ENCODE measurements around the gene HEATR5B. TPM values are rescaled to one million over a fixed set of nuclear protein-coding genes. Genes with fewer than 3 reads are reported as not detected.

Gene HEATR5B
- total RNA-seq, 4 donors from 2014 or later, result 15.8 to 34.5 (median 23.1) TPM

- no peak for TF ChIP-seq POLR2A (IDR thresholded peaks at IDR 0.05)
- Histone ChIP-seq H3K27ac (no peak overlapping the region), H3K4me3 (no peak overlapping the region), H3K36me3 (peaks cover 0 to 67% (median 17%) of the 10 kb centered on the region in 3 donors), H3K4me1 (peaks cover under 1 to 10% (median 3%) of the 10 kb centered on the region in 3 donors), H3K27me3 (no peaks in the 10 kb centered on the region), H3K9me3 (no peaks in the 10 kb centered on the region)
- DNase-seq, result no peak
- intact Hi-C loops (cut with DNase I), result no loop called here
- 83 to 91% methylated on average over 4 of the region's 4 CpGs for WGBS, 2 donors
These were observed 5.9 kb upstream of the HEATR5B start for GRCh38 chr2:37090019-37090477.

GRCh38 chr2:37085731-37086147, 1.6 kb upstream of the HEATR5B start:
- Histone ChIP-seq H3K4me1 (peaks cover 15 to 39% (median 19%) of the 10 kb centered on the region in 3 donors), H3K27ac (no peak overlapping the region), H3K4me3 (no peak overlapping the region), H3K36me3 (peaks cover 0 to 35% (median 3%) of the 10 kb centered on the region in 3 donors), H3K27me3 (no peaks in the 10 kb centered on the region), H3K9me3 (no peaks in the 10 kb centered on the region)
- intact Hi-C loops (cut with DNase I), result no loop called here
- WGBS, 2 donors, result 63 to 70% methylated on average over 1 of the region's 1 CpG
- TF ChIP-seq CTCF (IDR thresholded peaks at IDR 0.05), result no peak
- TF ChIP-seq POLR2A (IDR thresholded peaks at IDR 0.05), result no peak
- DNase-seq, result no peak

- peak overlapping the region; percentile 63 to 89 (median 78) for H3K4me3 ChIP-seq
- WGBS, 2 donors, result 0 to 2% methylated on average over 10 of the region's 10 CpGs
- H3K9me3 ChIP-seq, result no peaks in the 10 kb centered on the region
- peaks cover 0 to 32% (median under 1%) of the 10 kb centered on the region in 3 donors for H3K36me3 ChIP-seq
- no peak for DNase-seq
- H3K27me3 ChIP-seq, result no peaks in the 10 kb centered on the region
- intact Hi-C loops (cut with DNase I), result no loop called here
- peaks cover 15 to 47% (median 24%) of the 10 kb centered on the region in 3 donors for H3K4me1 ChIP-seq
- H3K27ac ChIP-seq, result peak overlapping the region; percentile 86 to 88 (median 87)
- TF ChIP-seq CTCF (IDR thresholded peaks at IDR 0.05) (no peak), POLR2A (IDR thresholded peaks at IDR 0.05) (no peak)
These were observed 625 bp upstream of the HEATR5B start for GRCh38 chr2:37084797-37085196.

GRCh38 chr2:37080689-37081088, 3.5 kb downstream of the HEATR5B start:
- Histone ChIP-seq H3K36me3 (peaks cover 0 to 56% (median 0%) of the 10 kb centered on the region in 3 donors), H3K4me1 (peaks cover 15 to 45% (median 24%) of the 10 kb centered on the region in 3 donors), H3K27me3 (no peaks in the 10 kb centered on the region), H3K4me3 (no peak overlapping the region), H3K27ac (no peak overlapping the region), H3K9me3 (no peaks in the 10 kb centered on the region)
- no peak for TF ChIP-seq CTCF (IDR thresholded peaks at IDR 0.05)
- no peak for TF ChIP-seq POLR2A (IDR thresholded peaks at IDR 0.05)
- no peak for DNase-seq
- WGBS, 2 donors, result 39 to 49% methylated on average over 3 of the region's 3 CpGs
- intact Hi-C loops (cut with DNase I), result no loop called here

GRCh38 chr2:37080266-37080665, 3.9 kb downstream of the HEATR5B start:
- no peak for DNase-seq
- Histone ChIP-seq H3K36me3 (peaks cover 0 to 60% (median 0%) of the 10 kb centered on the region in 3 donors), H3K9me3 (no peaks in the 10 kb centered on the region), H3K27ac (no peak overlapping the region), H3K4me3 (no peak overlapping the region), H3K27me3 (no peaks in the 10 kb centered on the region), H3K4me1 (peaks cover 15 to 41% (median 23%) of the 10 kb centered on the region in 3 donors)
- intact Hi-C loops (cut with DNase I), result no loop called here
- 65 to 71% methylated on average over 2 of the region's 2 CpGs for WGBS, 2 donors
- TF ChIP-seq CTCF (IDR thresholded peaks at IDR 0.05), result no peak
- TF ChIP-seq POLR2A (IDR thresholded peaks at IDR 0.05), result no peak

- no peaks in the 10 kb centered on the region for H3K9me3 ChIP-seq
- WGBS, 2 donors, result 95 to 97% methylated on average over 2 of the region's 2 CpGs
- H3K27ac ChIP-seq, result no peak overlapping the region
- DNase-seq, result no peak
- H3K4me1 ChIP-seq, result no peaks in the 10 kb centered on the region
- H3K27me3 ChIP-seq, result no peaks in the 10 kb centered on the region
- H3K36me3 ChIP-seq, result peaks cover 0 to 99% (median 0%) of the 10 kb centered on the region in 3 donors
- intact Hi-C loops (cut with DNase I), result no loop called here
- H3K4me3 ChIP-seq, result no peak overlapping the region
- TF ChIP-seq POLR2A (IDR thresholded peaks at IDR 0.05), result no peak
- no peak for TF ChIP-seq CTCF (IDR thresholded peaks at IDR 0.05)
These were observed 13.2 kb downstream of the HEATR5B start for GRCh38 chr2:37070931-37071330.
